Measurements from ENCODE around the gene KIF23.

DNA sequence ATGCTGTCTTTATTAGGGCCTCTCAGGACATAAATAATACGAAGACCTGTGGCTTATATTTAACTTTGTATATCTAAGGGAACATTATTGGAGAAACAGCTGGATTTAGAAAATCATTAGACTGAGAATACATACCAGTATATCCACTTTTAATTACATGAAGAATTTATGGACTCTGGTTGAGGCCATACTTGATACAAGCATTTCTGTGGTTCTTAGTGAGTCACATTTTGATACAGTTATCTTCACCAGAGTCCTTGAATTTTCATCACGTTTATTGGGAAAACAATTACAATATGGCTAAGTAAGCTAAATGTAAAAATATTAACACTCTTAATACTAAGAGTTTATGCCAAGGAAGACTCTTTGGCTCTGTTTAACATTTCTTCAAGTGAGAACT, 9.9 kb downstream of the KIF23 start:
- TF ChIP-seq, protein P1, sequence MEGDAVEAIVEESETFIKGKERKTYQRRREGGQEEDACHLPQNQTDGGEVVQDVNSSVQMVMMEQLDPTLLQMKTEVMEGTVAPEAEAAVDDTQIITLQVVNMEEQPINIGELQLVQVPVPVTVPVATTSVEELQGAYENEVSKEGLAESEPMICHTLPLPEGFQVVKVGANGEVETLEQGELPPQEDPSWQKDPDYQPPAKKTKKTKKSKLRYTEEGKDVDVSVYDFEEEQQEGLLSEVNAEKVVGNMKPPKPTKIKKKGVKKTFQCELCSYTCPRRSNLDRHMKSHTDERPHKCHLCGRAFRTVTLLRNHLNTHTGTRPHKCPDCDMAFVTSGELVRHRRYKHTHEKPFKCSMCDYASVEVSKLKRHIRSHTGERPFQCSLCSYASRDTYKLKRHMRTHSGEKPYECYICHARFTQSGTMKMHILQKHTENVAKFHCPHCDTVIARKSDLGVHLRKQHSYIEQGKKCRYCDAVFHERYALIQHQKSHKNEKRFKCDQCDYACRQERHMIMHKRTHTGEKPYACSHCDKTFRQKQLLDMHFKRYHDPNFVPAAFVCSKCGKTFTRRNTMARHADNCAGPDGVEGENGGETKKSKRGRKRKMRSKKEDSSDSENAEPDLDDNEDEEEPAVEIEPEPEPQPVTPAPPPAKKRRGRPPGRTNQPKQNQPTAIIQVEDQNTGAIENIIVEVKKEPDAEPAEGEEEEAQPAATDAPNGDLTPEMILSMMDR (conservative IDR thresholded peaks at IDR 0.05; ENCODE audit: low read depth, low read length): no peak
- TF ChIP-seq EZH2 (IDR thresholded peaks at IDR 0.05; ENCODE audit: low read length, unreplicated experiment) (no peak), EZH2phosphoT487 (IDR thresholded peaks at IDR 0.05; ENCODE audit: borderline replicate concordance, low read length) (no peak)
